IMR-90 (cell line): Measurements from ENCODE around the gene RPTOR. TPM values are rescaled to one million over a fixed set of nuclear protein-coding genes. Genes with fewer than 3 reads are reported as not detected.

Experiments
- ATAC-seq: fragments of 200-7000 bp; cut with Tn5 transposase; 2 replicates; pipeline ENCODE4 v1.9.1; 2020; ENCODE audit warnings: low read depth, mild to moderate bottlenecking, moderate library complexity
- BruUV-seq: library from RNA; stranded (reverse); fragments of 400-500 nt; replicated peaks from 2 replicates; lab custom pipeline; 2021; lab: Mats Ljungman, UMichigan
- CTCF ChIA-PET: fragments of 300-600 bp; formaldehyde crosslinking; extraction: SDS; loops from one replicate; lab custom pipeline; 2021; ENCODE audit warnings: antibody characterized with exemption; lab: Yijun Ruan, JAX
- POLR2A ChIA-PET: fragments of 300-600 bp; sonication (Branson Sonifier 250); formaldehyde crosslinking; loops from one replicate; lab custom pipeline; 2022; ENCODE audit warnings: antibody characterized with exemption; ENCODE audit not compliant: unreplicated experiment; lab: Charles Lee
- DNase-seq: peaks from one replicate; pipeline ENCODE4 v3.0.0; 2013
- H2AFZ ChIP-seq: replicated peaks from 2 replicates; pipeline ENCODE3; 2013; ENCODE audit warnings: low read length, mild to moderate bottlenecking; ENCODE audit not compliant: poor library complexity
- H2AK5ac ChIP-seq: 2 replicates; pipeline ENCODE4 v1.6.1; 2013; ENCODE audit warnings: low read depth, low read length, inconsistent platforms
- H2AK9ac ChIP-seq: replicated peaks from 2 replicates; pipeline ENCODE3; 2013; ENCODE audit warnings: mild to moderate bottlenecking, low read depth, low read length, moderate library complexity; ENCODE audit not compliant: poor library complexity
- H2BK120ac ChIP-seq: 2 replicates; pipeline ENCODE4 v1.6.1; 2013; ENCODE audit warnings: low read depth, low read length, inconsistent platforms
- H2BK15ac ChIP-seq: 3 replicates; pipeline ENCODE4 v1.6.1; 2013; ENCODE audit warnings: low read depth, low read length, inconsistent platforms
- H2BK20ac ChIP-seq: 2 replicates; pipeline ENCODE4 v1.6.1; 2013; ENCODE audit warnings: low read depth, mild to moderate bottlenecking, inconsistent platforms, low read length, moderate library complexity
- H2BK5ac ChIP-seq: 2 replicates; pipeline ENCODE4 v1.6.1; 2013; ENCODE audit warnings: mild to moderate bottlenecking, low read depth, low read length, inconsistent platforms; ENCODE audit not compliant: poor library complexity, severe bottlenecking
- H3K14ac ChIP-seq: replicated peaks from 2 replicates; pipeline ENCODE4 v1.6.1; 2013; ENCODE audit warnings: low read depth, low read length, inconsistent platforms
- H3K18ac ChIP-seq: 2 replicates; pipeline ENCODE4 v1.6.1; 2013; ENCODE audit warnings: low read depth, low read length, control low read depth
- H3K23ac ChIP-seq: 2 replicates; pipeline ENCODE4 v1.6.1; 2013; ENCODE audit warnings: low read depth, low read length, inconsistent platforms
- H3K27ac ChIP-seq: 2 replicates; pipeline ENCODE4 v1.5.1; 2013; ENCODE audit warnings: mild to moderate bottlenecking, control low read depth, low read length; ENCODE audit not compliant: insufficient read depth
- H3K27me3 ChIP-seq: 2 replicates; pipeline ENCODE4 v1.6.1; 2013; ENCODE audit warnings: low read length; ENCODE audit not compliant: control insufficient read depth, insufficient read depth
- H3K36me3 ChIP-seq: 2 replicates; pipeline ENCODE4 v1.6.1; 2013; ENCODE audit warnings: low read length, mixed read lengths; ENCODE audit not compliant: control insufficient read depth, insufficient read depth
- H3K4ac ChIP-seq: 2 replicates; pipeline ENCODE4 v1.6.1; 2013; ENCODE audit warnings: low read depth, low read length, inconsistent platforms
- H3K4me1 ChIP-seq: 2 replicates; pipeline ENCODE4 v1.6.1; 2013; ENCODE audit warnings: low read length, mixed read lengths; ENCODE audit not compliant: control insufficient read depth, insufficient read depth
- H3K4me2 ChIP-seq: 2 replicates; pipeline ENCODE4 v1.6.1; 2013; ENCODE audit warnings: low read depth, mild to moderate bottlenecking, control low read depth, low read length, moderate library complexity
- H3K4me3 ChIP-seq: 2 replicates; pipeline ENCODE4 v1.5.1; 2013; ENCODE audit warnings: low read depth, mild to moderate bottlenecking, control low read depth, low read length, moderate library complexity; ENCODE audit not compliant: insufficient read depth
- H3K56ac ChIP-seq: 2 replicates; pipeline ENCODE4 v1.6.1; 2013; ENCODE audit warnings: low read length, inconsistent platforms; ENCODE audit not compliant: insufficient read depth; ENCODE audit errors: extremely low read depth
- H3K79me1 ChIP-seq, 2 experiments: 2 replicates each; pipeline ENCODE4 v1.6.1; 2013; ENCODE audit warnings: low read length in 2 of 2, inconsistent platforms in 1 of 2, low read depth in 1 of 2
- H3K9ac ChIP-seq: 2 replicates; pipeline ENCODE4 v1.6.1; 2013; ENCODE audit warnings: low read depth, low read length, control low read depth
- H3K9me1 ChIP-seq: 2 replicates; pipeline ENCODE4 v1.6.1; 2013; ENCODE audit warnings: low read length, inconsistent platforms; ENCODE audit not compliant: insufficient read depth
- H3K9me3 ChIP-seq: 2 replicates; pipeline ENCODE4 v1.6.1; 2013; ENCODE audit warnings: low read length; ENCODE audit not compliant: control insufficient read depth, insufficient read depth
- H4K20me1 ChIP-seq: 2 replicates; pipeline ENCODE4 v1.6.1; 2013; ENCODE audit warnings: low read length, inconsistent platforms; ENCODE audit not compliant: insufficient read depth
- H4K5ac ChIP-seq: 2 replicates; pipeline ENCODE4 v1.6.1; 2013; ENCODE audit warnings: mild to moderate bottlenecking, low read depth, low read length, control low read depth
- H4K8ac ChIP-seq, 2 experiments: 2 replicates each; pipeline ENCODE4 v1.6.1; 2013; ENCODE audit warnings: low read depth in 2 of 2, low read length in 2 of 2, control low read depth in 1 of 2, inconsistent platforms in 1 of 2
- H4K91ac ChIP-seq: 2 replicates; pipeline ENCODE4 v1.6.1; 2013; ENCODE audit warnings: low read depth, low read length, inconsistent platforms; ENCODE audit not compliant: insufficient read depth
- BHLHE40 ChIP-seq: fragments of 150-350 bp; IDR thresholded peaks from 2 replicates; pipeline ENCODE4 v1.6.1; 2016; ENCODE audit warnings: mild to moderate bottlenecking, low read depth, low read length
- CEBPB ChIP-seq: IDR thresholded peaks from 2 replicates; pipeline ENCODE4 v1.6.1; 2012; ENCODE audit warnings: low read depth, low read length, improper control_type of control experiment
- CHD1 ChIP-seq: IDR thresholded peaks from 2 replicates; pipeline ENCODE4 v1.6.1; 2012; ENCODE audit warnings: low read depth, low read length, improper control_type of control experiment
- FOS ChIP-seq: fragments of 150-350 bp; IDR thresholded peaks from 2 replicates; pipeline ENCODE4 v1.6.1; 2016; ENCODE audit warnings: low read depth, low read length
- MAFK ChIP-seq: IDR thresholded peaks from 2 replicates; pipeline ENCODE4 v1.6.1; 2012; ENCODE audit warnings: low read depth, low read length, improper control_type of control experiment
- MAZ ChIP-seq: IDR thresholded peaks from 2 replicates; pipeline ENCODE4 v1.6.1; 2012; ENCODE audit warnings: low read depth, mild to moderate bottlenecking, low read length, improper control_type of control experiment, moderate library complexity, borderline replicate concordance
- MXI1 ChIP-seq: IDR thresholded peaks from 2 replicates; pipeline ENCODE4 v1.6.1; 2012; ENCODE audit warnings: low read depth, mild to moderate bottlenecking, low read length, moderate library complexity, borderline replicate concordance
- RFX5 ChIP-seq: IDR thresholded peaks from 2 replicates; pipeline ENCODE4 v1.8.0; 2012; ENCODE audit warnings: low read depth, mild to moderate bottlenecking, low read length, moderate library complexity
- USF2 ChIP-seq: fragments of 150-350 bp; IDR thresholded peaks from 2 replicates; pipeline ENCODE4 v1.6.1; 2017; ENCODE audit warnings: mild to moderate bottlenecking, antibody characterized with exemption, low read length, low read depth
- WGBS, 2 experiments: methylation state at CpG; one replicate each; pipeline versions ENCODE4 v1.1.5 to v1.1.7; 2013; ENCODE audit warnings: missing lambda C conversion rate in 2 of 2; ENCODE audit not compliant: insufficient read length in 1 of 2; ENCODE audit errors: extremely low coverage in 2 of 2; 5-methylcytosine and 5-hydroxymethylcytosine counted together
- dilution Hi-C: fragments of 300-500 bp; cut with HindIII; formaldehyde crosslinking; loops from one replicate; pipeline ENCODE4 v1.14.3; 2018; ENCODE audit warnings: low sequenced_read_pairs; ENCODE audit not compliant: unreplicated experiment
- in situ Hi-C: fragments of 300-500 bp; cut with MboI; formaldehyde crosslinking; loops from 3 replicates; pipeline ENCODE4 v1.14.3; 2019; ENCODE audit warnings: low sequenced_read_pairs, inconsistent platforms, mixed read lengths
- intact Hi-C: fragments of 100-400 bp; cut with micrococcal nuclease; formaldehyde crosslinking; loops from 2 replicates; pipeline ENCODE4 v1.10.0; 2022
- polyA plus RNA-seq, 3 experiments: library from polyadenylated mRNA; depleted of rRNA; stranded (reverse); fragments of >200 nt; gene quantifications; 2 replicates each; pipeline ENCODE4 v1.2.3, GENCODE V29; 2012; ENCODE audit warnings: low replicate concordance in 1 of 3
- total RNA-seq: library from RNA; depleted of rRNA; stranded (reverse); fragments of >200 nt; gene quantifications from 2 replicates; pipeline ENCODE4 v1.2.3, GENCODE V29; 2012

Gene RPTOR
- total and polyA plus RNA-seq, 2 of the 4 experiments (the other 2 are of a cell fraction): 10.8 to 14.7 TPM

DNA sequence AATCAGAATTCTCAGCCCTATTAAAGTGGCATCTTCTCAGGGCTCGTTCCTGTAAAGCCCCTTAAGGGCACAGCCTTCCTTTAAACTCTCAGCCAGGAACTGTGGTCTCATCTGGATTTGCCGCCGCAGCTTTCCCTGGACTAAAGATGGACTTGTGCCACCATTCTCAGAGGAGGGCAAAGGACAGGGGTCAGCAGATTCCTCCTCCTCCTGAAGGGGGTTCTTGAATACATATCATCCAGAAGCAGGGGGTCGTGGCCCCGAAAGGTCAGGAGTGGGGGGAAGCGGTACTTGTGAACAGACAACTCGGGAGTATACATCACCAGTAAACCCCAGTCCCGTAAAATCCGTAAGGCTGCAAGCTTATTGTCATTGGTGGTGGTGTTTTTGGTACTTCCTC is 174.8 kb downstream of the RPTOR start:
- CTCF ChIA-PET: no interaction called here
- TF ChIP-seq RFX5 (no peak), MAFK (no peak), CEBPB (no peak), USF2 (no peak), MAZ (no peak), FOS (no peak), MXI1 (no peak), CHD1 (no peak), BHLHE40 (no peak)
- BruUV-seq: no TSS peak
- Histone ChIP-seq H3K27me3 (no peaks in the 10 kb centered on the region), H3K4me3 (no peak overlapping the region), H2BK20ac (no peak overlapping the region), H3K9ac (no peak overlapping the region), H2BK5ac (no peak overlapping the region), H4K20me1 (no peaks in the 10 kb centered on the region), H3K9me3 (no peaks in the 10 kb centered on the region), H3K4me2 (no peak overlapping the region), H2BK15ac (no peak overlapping the region), H4K91ac (no peak overlapping the region), H2BK120ac (no peak overlapping the region), H3K4ac (no peak overlapping the region), H2AK5ac (no peak overlapping the region), H3K79me1 (peaks cover 48 to 69% of the 10 kb centered on the region in 2 experiments), H2AFZ (no peak overlapping the region), H3K18ac (no peak overlapping the region), H3K23ac (no peak overlapping the region), H3K9me1 (peaks cover 14% of the 10 kb centered on the region), H3K56ac (no peak overlapping the region), H3K14ac (no peak overlapping the region), H4K5ac (no peak overlapping the region), H3K4me1 (peaks cover 7% of the 10 kb centered on the region), H2AK9ac (no peak overlapping the region), H3K27ac (no peak overlapping the region), H4K8ac (no peak overlapping the region), H3K36me3 (no peaks in the 10 kb centered on the region)
- POLR2A ChIA-PET: no interaction called here
- in situ Hi-C loops (no loop called here), dilution Hi-C loops (no loop called here), intact Hi-C loops (no loop called here)
- DNase-seq: no peak
- no CpG with 5 or more reads among the region's 9 CpGs for WGBS, 2 experiments
- no peak for ATAC-seq
